Measurements from ENCODE around the gene SCLT1. TPM values are rescaled to one million over a fixed set of nuclear protein-coding genes. Genes with fewer than 3 reads are reported as not detected.

Gene SCLT1
- total and polyA plus RNA-seq, 7 experiments from 2014 or later, result 5.9 to 36.4 (median 24.6) TPM

- intact Hi-C loops (cut with micrococcal nuclease), result no loop called here
- CTCF ChIA-PET, result no interaction called here
- Mint-ChIP-seq H3K4me1 (peaks cover 0 to 2% (median 0%) of the 10 kb centered on the region in 7 donors), H3K36me3 (peaks cover 0 to 16% (median 9%) of the 10 kb centered on the region in 5 donors), H3K27ac (no peak overlapping the region), H3K4me3 (no peak overlapping the region), H3K9me3 (peaks cover 0 to 3% (median 0%) of the 10 kb centered on the region in 11 donors), H3K27me3 (no peaks in the 10 kb centered on the region)
- H3K27ac ChIP-seq (ENCODE audit: low read depth, low read length), result no peak overlapping the region
- no peaks in the 10 kb centered on the region for H3K36me3 ChIP-seq (ENCODE audit: control insufficient read depth in 2 of 3, insufficient read depth in 3 of 3, low read length in 3 of 3)
- POLR2A ChIA-PET, result no interaction called here
- DNase-seq, result no peak
- no peaks in the 10 kb centered on the region for H3K27me3 ChIP-seq (ENCODE audit: control insufficient read depth in 2 of 2, insufficient read depth in 2 of 2, low read length in 2 of 2)
- H3K4me1 ChIP-seq (ENCODE audit: control insufficient read depth in 2 of 2, insufficient read depth in 2 of 2, low read length in 2 of 2), result no peaks in the 10 kb centered on the region
- ATAC-seq, result no peak
- no peak overlapping the region for H3K4me3 ChIP-seq (ENCODE audit: low read length)
- H3K9me3 ChIP-seq (ENCODE audit: control insufficient read depth in 2 of 3, low read length in 3 of 3), result no peaks in the 10 kb centered on the region
Measured at GRCh38 chr4:128907981-128908380, 185.4 kb downstream of the SCLT1 start.

GRCh38 chr4:128906581-128906980 lies 186.8 kb downstream of the SCLT1 start:
- Mint-ChIP-seq H3K27me3 (no peaks in the 10 kb centered on the region), H3K4me3 (no peak overlapping the region), H3K9me3 (peaks cover 0 to 3% (median 0%) of the 10 kb centered on the region in 11 donors), H3K27ac (no peak overlapping the region), H3K4me1 (peaks cover 0 to 2% (median 0%) of the 10 kb centered on the region in 7 donors), H3K36me3 (peaks cover 0 to 25% (median 16%) of the 10 kb centered on the region in 5 donors)
- H3K4me3 ChIP-seq (ENCODE audit: low read length), result no peak overlapping the region
- H3K9me3 ChIP-seq (ENCODE audit: control insufficient read depth in 2 of 3, low read length in 3 of 3), result no peaks in the 10 kb centered on the region
- H3K27ac ChIP-seq (ENCODE audit: low read depth, low read length), result no peak overlapping the region
- ATAC-seq (no peak), DNase-seq (no peak)
- POLR2A ChIA-PET, result no interaction called here
- H3K36me3 ChIP-seq (ENCODE audit: control insufficient read depth in 2 of 3, insufficient read depth in 3 of 3, low read length in 3 of 3), result no peaks in the 10 kb centered on the region
- no peaks in the 10 kb centered on the region for H3K27me3 ChIP-seq (ENCODE audit: control insufficient read depth in 2 of 2, insufficient read depth in 2 of 2, low read length in 2 of 2)
- H3K4me1 ChIP-seq (ENCODE audit: control insufficient read depth in 2 of 2, insufficient read depth in 2 of 2, low read length in 2 of 2), result no peaks in the 10 kb centered on the region
- CTCF ChIA-PET, result no interaction called here
- intact Hi-C loops (cut with micrococcal nuclease), result no loop called here

DNA sequence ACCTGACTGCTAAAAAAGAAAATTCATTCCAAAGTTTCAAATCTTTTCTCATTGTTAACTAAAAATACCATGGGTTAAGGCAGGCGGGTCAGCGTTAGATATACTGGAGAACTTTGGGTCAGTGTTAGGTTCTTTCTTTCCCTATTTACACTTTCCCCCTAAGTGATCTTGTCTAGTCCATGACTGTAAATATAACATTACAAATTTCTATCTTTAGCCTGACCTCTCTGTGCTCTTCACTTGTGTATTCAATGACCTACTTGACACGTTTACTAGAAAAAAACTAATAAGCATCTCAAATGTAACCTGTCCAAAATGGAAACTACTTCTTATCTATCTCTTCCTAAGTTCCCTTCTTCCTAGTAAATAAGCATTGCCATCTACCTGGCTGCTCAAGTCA lies 188.5 kb downstream of the SCLT1 start:
- no peak overlapping the region for H3K4me3 ChIP-seq (ENCODE audit: low read length)
- H3K27me3 ChIP-seq (ENCODE audit: control insufficient read depth in 2 of 2, insufficient read depth in 2 of 2, low read length in 2 of 2), result no peaks in the 10 kb centered on the region
- H3K36me3 ChIP-seq (ENCODE audit: control insufficient read depth in 2 of 3, insufficient read depth in 3 of 3, low read length in 3 of 3), result no peaks in the 10 kb centered on the region
- Mint-ChIP-seq H3K9me3 (peaks cover 0 to 3% (median 0%) of the 10 kb centered on the region in 11 donors), H3K4me3 (no peak overlapping the region), H3K27ac (no peak overlapping the region), H3K36me3 (peaks cover 0 to 24% (median 16%) of the 10 kb centered on the region in 5 donors), H3K27me3 (no peaks in the 10 kb centered on the region), H3K4me1 (peaks cover 0 to 2% (median 0%) of the 10 kb centered on the region in 7 donors)
- CTCF ChIA-PET, result no interaction called here
- H3K27ac ChIP-seq (ENCODE audit: low read depth, low read length), result no peak overlapping the region
- no peaks in the 10 kb centered on the region for H3K9me3 ChIP-seq (ENCODE audit: control insufficient read depth in 2 of 3, low read length in 3 of 3)
- intact Hi-C loops (cut with micrococcal nuclease), result no loop called here
- H3K4me1 ChIP-seq (ENCODE audit: control insufficient read depth in 2 of 2, insufficient read depth in 2 of 2, low read length in 2 of 2), result no peaks in the 10 kb centered on the region
- DNase-seq (no peak), ATAC-seq (no peak)
- POLR2A ChIA-PET, result no interaction called here

GRCh38 chr4:128880662-128881061 lies 212.7 kb downstream of the SCLT1 start:
- no peaks in the 10 kb centered on the region for H3K36me3 ChIP-seq (ENCODE audit: control insufficient read depth in 2 of 3, insufficient read depth in 3 of 3, low read length in 3 of 3)
- no peaks in the 10 kb centered on the region for H3K27me3 Mint-ChIP-seq
- no peak overlapping the region for H3K4me3 ChIP-seq (ENCODE audit: low read length)
- no peaks in the 10 kb centered on the region for H3K9me3 Mint-ChIP-seq
- no peaks in the 10 kb centered on the region for H3K27me3 ChIP-seq (ENCODE audit: control insufficient read depth in 2 of 2, insufficient read depth in 2 of 2, low read length in 2 of 2)
- ChIA-PET CTCF (no interaction called here), POLR2A (no interaction called here)
- no peaks in the 10 kb centered on the region for H3K9me3 ChIP-seq (ENCODE audit: control insufficient read depth in 2 of 3, low read length in 3 of 3)
- H3K27ac ChIP-seq (ENCODE audit: low read depth, low read length), result no peak overlapping the region
- peaks cover 0 to 18% (median 5%) of the 10 kb centered on the region in 5 donors for H3K36me3 Mint-ChIP-seq
- no peak overlapping the region for H3K4me3 Mint-ChIP-seq
- peaks cover 0 to 7% (median 0%) of the 10 kb centered on the region in 7 donors for H3K4me1 Mint-ChIP-seq
- no peaks in the 10 kb centered on the region for H3K4me1 ChIP-seq (ENCODE audit: control insufficient read depth in 2 of 2, insufficient read depth in 2 of 2, low read length in 2 of 2)
- no peak for ATAC-seq
- no peak for DNase-seq
- peak overlapping the region in 1 of 9 donors; percentile 34 for H3K27ac Mint-ChIP-seq
- intact Hi-C loops (cut with micrococcal nuclease), result no loop called here

DNA sequence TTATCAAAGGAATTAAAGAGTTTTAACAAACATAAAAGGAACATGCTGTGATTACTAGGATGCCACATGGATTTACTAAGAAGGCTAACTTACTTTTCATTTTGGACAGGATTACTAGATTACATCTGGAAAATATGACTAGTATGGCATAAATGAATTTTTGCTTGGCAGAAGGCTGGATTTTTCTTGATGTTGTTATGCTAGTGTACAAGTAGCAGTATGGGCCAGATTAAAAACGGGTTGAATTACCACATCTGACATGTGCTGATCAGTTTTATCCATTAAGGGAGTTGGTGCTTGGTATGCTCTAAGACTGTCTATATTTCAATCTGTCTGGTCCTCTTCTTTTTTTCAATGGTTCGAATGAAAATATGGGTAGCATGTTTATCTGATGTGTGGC lies 213.4 kb downstream of the SCLT1 start:
- H3K4me3 Mint-ChIP-seq, result no peak overlapping the region

GRCh38 chr4:128879283-128879682 lies 214.1 kb downstream of the SCLT1 start:
- ChIA-PET CTCF (no interaction called here), POLR2A (no interaction called here)
- ATAC-seq (no peak), DNase-seq (no peak)
- no peak overlapping the region for H3K27ac Mint-ChIP-seq
- intact Hi-C loops (cut with micrococcal nuclease), result no loop called here
- H3K27me3 ChIP-seq (ENCODE audit: control insufficient read depth in 2 of 2, insufficient read depth in 2 of 2, low read length in 2 of 2), result no peaks in the 10 kb centered on the region
- no peak overlapping the region for H3K4me3 Mint-ChIP-seq
- H3K4me3 ChIP-seq (ENCODE audit: low read length), result no peak overlapping the region
- peaks cover 0 to 3% (median 0%) of the 10 kb centered on the region in 7 donors for H3K4me1 Mint-ChIP-seq
- H3K27ac ChIP-seq (ENCODE audit: low read depth, low read length), result no peak overlapping the region
- no peaks in the 10 kb centered on the region for H3K36me3 ChIP-seq (ENCODE audit: control insufficient read depth in 2 of 3, insufficient read depth in 3 of 3, low read length in 3 of 3)
- H3K36me3 Mint-ChIP-seq, result peaks cover 0 to 18% (median 5%) of the 10 kb centered on the region in 5 donors
- no peaks in the 10 kb centered on the region for H3K9me3 Mint-ChIP-seq
- H3K9me3 ChIP-seq (ENCODE audit: control insufficient read depth in 2 of 3, low read length in 3 of 3), result no peaks in the 10 kb centered on the region
- H3K4me1 ChIP-seq (ENCODE audit: control insufficient read depth in 2 of 2, insufficient read depth in 2 of 2, low read length in 2 of 2), result no peaks in the 10 kb centered on the region
- no peaks in the 10 kb centered on the region for H3K27me3 Mint-ChIP-seq

More for the DNA sequence above, 213.4 kb downstream of the SCLT1 start:
- ATAC-seq, result no peak
- Mint-ChIP-seq H3K27ac (peak overlapping the region in 1 of 9 donors; percentile 28), H3K36me3 (peaks cover 0 to 18% (median 5%) of the 10 kb centered on the region in 5 donors), H3K27me3 (no peaks in the 10 kb centered on the region), H3K4me1 (peaks cover 0 to 7% (median 0%) of the 10 kb centered on the region in 7 donors), H3K9me3 (no peaks in the 10 kb centered on the region)
- Histone ChIP-seq H3K4me1 (ENCODE audit: control insufficient read depth in 2 of 2, insufficient read depth in 2 of 2, low read length in 2 of 2) (no peaks in the 10 kb centered on the region), H3K27ac (ENCODE audit: low read depth, low read length) (no peak overlapping the region), H3K36me3 (ENCODE audit: control insufficient read depth in 2 of 3, insufficient read depth in 3 of 3, low read length in 3 of 3) (no peaks in the 10 kb centered on the region), H3K27me3 (ENCODE audit: control insufficient read depth in 2 of 2, insufficient read depth in 2 of 2, low read length in 2 of 2) (no peaks in the 10 kb centered on the region), H3K4me3 (ENCODE audit: low read length) (no peak overlapping the region), H3K9me3 (ENCODE audit: control insufficient read depth in 2 of 3, low read length in 3 of 3) (no peaks in the 10 kb centered on the region)
- ChIA-PET POLR2A (no interaction called here), CTCF (no interaction called here)
- intact Hi-C loops (cut with micrococcal nuclease), result no loop called here
- DNase-seq, result no peak

- H3K27ac Mint-ChIP-seq, result no peak overlapping the region
- CTCF ChIA-PET, result interaction anchor here (1.1 kb wide), 1 partner anchor 95 kb away, joined by 3 read pairs; no protein-coding TSS in a partner anchor
Measured at GRCh38 chr4:128877934-128878333, 215.4 kb downstream of the SCLT1 start.

More at GRCh38 chr4:128877934-128878333, 215.4 kb downstream of the SCLT1 start:
- Mint-ChIP-seq H3K4me1 (no peaks in the 10 kb centered on the region), H3K36me3 (peaks cover 0 to 19% (median 11%) of the 10 kb centered on the region in 5 donors), H3K9me3 (no peaks in the 10 kb centered on the region), H3K27me3 (no peaks in the 10 kb centered on the region), H3K4me3 (no peak overlapping the region)
- no peaks in the 10 kb centered on the region for H3K9me3 ChIP-seq (ENCODE audit: control insufficient read depth in 2 of 3, low read length in 3 of 3)
- H3K27ac ChIP-seq (ENCODE audit: low read depth, low read length), result no peak overlapping the region
- peaks cover 0 to under 1% (median 0%) of the 10 kb centered on the region in 3 experiments for H3K36me3 ChIP-seq (ENCODE audit: control insufficient read depth in 2 of 3, insufficient read depth in 3 of 3, low read length in 3 of 3)
- H3K27me3 ChIP-seq (ENCODE audit: control insufficient read depth in 2 of 2, insufficient read depth in 2 of 2, low read length in 2 of 2), result no peaks in the 10 kb centered on the region
- no peaks in the 10 kb centered on the region for H3K4me1 ChIP-seq (ENCODE audit: control insufficient read depth in 2 of 2, insufficient read depth in 2 of 2, low read length in 2 of 2)
- intact Hi-C loops (cut with micrococcal nuclease), result no loop called here
- no peak overlapping the region for H3K4me3 ChIP-seq (ENCODE audit: low read length)
- POLR2A ChIA-PET, result no interaction called here
- no peak for ATAC-seq
- DNase-seq, result no peak
